Left renal pelvis (tissue), 4 donors: ENCODE measurements around the gene SLC7A14. TPM values are rescaled to one million over a fixed set of nuclear protein-coding genes. Genes with fewer than 3 reads are reported as not detected.

ENCODE experiments used
- DNase-seq, 4 donors: peaks; one replicate each; pipeline ENCODE4 v3.0.0-alpha.2; 2013; ENCODE audit warnings: low read depth in 4 of 4, low spot score in 3 of 4
- polyA plus RNA-seq, 4 donors: library from polyadenylated mRNA; unstranded; fragments of 120-200 nt; gene quantifications; one replicate each; pipeline ENCODE4 v1.2.1, GENCODE V29; 2013; ENCODE audit not compliant: insufficient read length in 4 of 4

The SLC7A14 gene
- polyA plus RNA-seq, 4 donors: 1.3 to 3.1 (median 2.5) TPM

- DNase-seq: no peak
These were observed 149.2 kb downstream of the SLC7A14 start for GRCh38 chr3:170436697-170437096.

- no peak for DNase-seq
These were observed 153.5 kb downstream of the SLC7A14 start for GRCh38 chr3:170432416-170432815.

GRCh38 chr3:170431054-170431453 is 154.8 kb downstream of the SLC7A14 start:
- no peak for DNase-seq

GRCh38 chr3:170429050-170429449 is 156.8 kb downstream of the SLC7A14 start:
- DNase-seq: no peak

- DNase-seq: no peak
These were observed 157.8 kb downstream of the SLC7A14 start for GRCh38 chr3:170428095-170428494.

- no peak for DNase-seq
These were observed 159.6 kb downstream of the SLC7A14 start for GRCh38 chr3:170426240-170426797.

- DNase-seq: no peak
These were observed 160.2 kb downstream of the SLC7A14 start for GRCh38 chr3:170425491-170426239.

GRCh38 chr3:170424879-170425278 is 161.0 kb downstream of the SLC7A14 start:
- DNase-seq: no peak

GRCh38 chr3:170423001-170423615 is 162.8 kb downstream of the SLC7A14 start:
- no peak for DNase-seq

- no peak for DNase-seq
These were observed 164.1 kb downstream of the SLC7A14 start for GRCh38 chr3:170421758-170422157.

- no peak for DNase-seq
These were observed 164.7 kb downstream of the SLC7A14 start for GRCh38 chr3:170421111-170421641.

GRCh38 chr3:170420307-170420821 is 165.5 kb downstream of the SLC7A14 start:
- DNase-seq: no peak

GRCh38 chr3:170419557-170420087 is 166.3 kb downstream of the SLC7A14 start:
- DNase-seq: no peak

- DNase-seq: peak in 2 of 4 donors; percentile 62 to 64
These were observed 167.2 kb downstream of the SLC7A14 start, which contains the start of gene CLDN11 for GRCh38 chr3:170418422-170419398. Gene CLDN11 (plus strand): TSS chr3:170418868. CDS start chr3:170419067, 199 bp downstream.

- no peak for DNase-seq
These were observed 168.8 kb downstream of the SLC7A14 start for GRCh38 chr3:170417090-170417489.

GRCh38 chr3:170414202-170414663 is 171.6 kb downstream of the SLC7A14 start:
- DNase-seq: peak in 2 of 4 donors; percentile 62 to 67

GRCh38 chr3:170413291-170413690 is 172.6 kb downstream of the SLC7A14 start:
- DNase-seq: no peak

GRCh38 chr3:170410428-170411029 is 175.3 kb downstream of the SLC7A14 start:
- DNase-seq: no peak
